Upper lobe of left lung (tissue), 4 donors: ENCODE data around the gene ADAMTS3.

Source experiments
- EP300 ChIP-seq, 4 donors: sonication (generic); formaldehyde crosslinking; IDR thresholded peaks; one replicate each; pipeline ENCODE4 v1.5.1; 2017; ENCODE audit warnings: antibody characterized with exemption in 4 of 4, control low read depth in 2 of 4
- POLR2A ChIP-seq, 4 donors: fragments of 450-650 bp; IDR thresholded peaks; one replicate each; pipeline ENCODE4 v1.5.1; 2016 to 2017; ENCODE audit warnings: antibody characterized with exemption in 4 of 4, mild to moderate bottlenecking in 2 of 4
- TF ChIP-seq, protein P1 (sequence below), 6 experiments: fragments of 450-650 bp in 4 of 6; fragments of 200-600 bp in 2 of 6; sonication (generic) in 2 of 6; IDR thresholded peaks; one replicate each; pipeline ENCODE4 v1.5.1; 2016 to 2019; ENCODE audit warnings: antibody characterized with exemption in 6 of 6

- TF ChIP-seq, protein P1, sequence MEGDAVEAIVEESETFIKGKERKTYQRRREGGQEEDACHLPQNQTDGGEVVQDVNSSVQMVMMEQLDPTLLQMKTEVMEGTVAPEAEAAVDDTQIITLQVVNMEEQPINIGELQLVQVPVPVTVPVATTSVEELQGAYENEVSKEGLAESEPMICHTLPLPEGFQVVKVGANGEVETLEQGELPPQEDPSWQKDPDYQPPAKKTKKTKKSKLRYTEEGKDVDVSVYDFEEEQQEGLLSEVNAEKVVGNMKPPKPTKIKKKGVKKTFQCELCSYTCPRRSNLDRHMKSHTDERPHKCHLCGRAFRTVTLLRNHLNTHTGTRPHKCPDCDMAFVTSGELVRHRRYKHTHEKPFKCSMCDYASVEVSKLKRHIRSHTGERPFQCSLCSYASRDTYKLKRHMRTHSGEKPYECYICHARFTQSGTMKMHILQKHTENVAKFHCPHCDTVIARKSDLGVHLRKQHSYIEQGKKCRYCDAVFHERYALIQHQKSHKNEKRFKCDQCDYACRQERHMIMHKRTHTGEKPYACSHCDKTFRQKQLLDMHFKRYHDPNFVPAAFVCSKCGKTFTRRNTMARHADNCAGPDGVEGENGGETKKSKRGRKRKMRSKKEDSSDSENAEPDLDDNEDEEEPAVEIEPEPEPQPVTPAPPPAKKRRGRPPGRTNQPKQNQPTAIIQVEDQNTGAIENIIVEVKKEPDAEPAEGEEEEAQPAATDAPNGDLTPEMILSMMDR (IDR thresholded peaks at IDR 0.05): no peak
- TF ChIP-seq POLR2A (IDR thresholded peaks at IDR 0.05) (no peak), EP300 (IDR thresholded peaks at IDR 0.05) (no peak)
Observed at GRCh38 chr4:72365016-72365415, 204.0 kb downstream of the ADAMTS3 start.
